GM12892 (cell line): ENCODE results near the gene PKDREJ.

Experiments used
- DNase-seq: peaks from one replicate; pipeline ENCODE4 v3.0.0; 2011; ENCODE audit not compliant: insufficient read length
- FAIRE-seq: peaks from 2 replicates; lab custom pipeline; 2011; peaks lifted over from hg19 to GRCh38; lab: Jason Lieb, UNC
- POLR2A ChIP-seq: IDR thresholded peaks from 2 replicates; pipeline ENCODE4 v1.6.1; 2011; ENCODE audit warnings: low read depth, low read length, control low read depth
- POLR2AphosphoS5 ChIP-seq: IDR thresholded peaks from 2 replicates; pipeline ENCODE4 v1.6.1; 2011; ENCODE audit warnings: low read depth, low read length, control low read depth
- TAF1 ChIP-seq: IDR thresholded peaks from 2 replicates; pipeline ENCODE4 v1.6.1; 2011; ENCODE audit warnings: low read depth, mild to moderate bottlenecking, control low read depth, low read length, borderline replicate concordance

The PKDREJ gene

GRCh38 chr22:46224898-46225290 lies 38.2 kb downstream of the PKDREJ start:
- FAIRE-seq, result no peak
- TF ChIP-seq TAF1 (no peak), POLR2A (no peak), POLR2AphosphoS5 (no peak)
- no peak for DNase-seq

DNA sequence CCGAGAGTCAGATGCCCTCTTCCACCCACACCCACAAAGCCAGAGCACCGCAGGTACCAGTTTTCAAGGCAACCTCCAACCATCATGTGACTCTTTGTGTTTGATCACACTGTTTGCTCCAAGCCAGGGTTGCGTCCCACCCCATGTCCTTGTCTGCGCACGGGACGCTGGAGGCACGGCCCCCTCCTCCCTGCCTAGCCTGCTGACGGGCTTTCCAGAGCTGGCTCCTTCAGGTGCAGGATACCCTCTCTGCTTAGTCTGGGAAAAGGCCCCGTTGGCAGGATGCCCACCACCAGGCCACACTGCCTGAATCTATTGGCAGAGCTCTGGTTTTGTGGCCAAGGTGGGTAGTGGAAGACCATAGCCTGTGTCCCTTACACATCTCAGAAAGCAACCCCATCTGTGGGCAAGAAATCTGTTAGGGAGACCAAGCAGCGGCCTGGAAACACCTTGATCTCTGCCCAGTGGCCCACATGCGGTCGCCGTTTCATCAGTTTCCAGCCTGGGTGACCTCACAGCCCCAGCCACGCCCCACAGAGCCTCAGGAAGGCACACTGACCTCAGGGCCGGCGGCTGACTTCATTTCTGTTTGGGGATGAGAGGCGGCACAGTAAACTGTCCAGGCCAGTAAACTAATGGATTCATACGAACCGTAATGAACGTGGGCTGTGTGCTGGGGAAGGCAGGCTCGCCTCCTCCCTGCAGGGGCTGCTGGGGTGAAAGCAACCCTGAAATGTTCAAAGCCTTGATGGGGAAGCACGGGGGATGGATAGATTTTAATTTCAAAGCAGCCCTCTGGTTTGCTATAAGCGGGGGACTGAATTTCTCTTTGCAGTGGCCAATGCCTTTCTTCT lies 38.9 kb downstream of the PKDREJ start:
- no peak for FAIRE-seq
- TF ChIP-seq POLR2A, result no peak
- no peak for DNase-seq

DNA sequence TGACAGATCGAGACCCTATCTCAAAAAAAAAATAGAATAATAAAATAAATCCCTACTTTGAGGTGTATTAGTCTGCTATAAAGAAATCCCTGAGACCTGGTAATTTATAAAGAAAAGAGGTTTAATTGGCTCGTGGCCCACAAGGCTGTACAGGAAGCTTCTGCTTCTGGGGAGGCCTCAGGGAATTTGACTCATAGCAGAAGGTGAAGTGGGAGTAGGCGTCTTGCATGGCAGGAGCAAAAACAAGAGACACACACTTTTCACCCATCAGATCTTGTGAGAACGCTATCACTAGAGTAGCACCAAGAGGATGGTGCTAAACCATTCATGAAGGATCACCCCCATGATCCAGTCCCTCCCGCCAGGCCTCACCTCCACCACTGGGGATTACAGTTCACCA lies 42.2 kb downstream of the PKDREJ start:
- FAIRE-seq, result no peak
- DNase-seq, result no peak

DNA sequence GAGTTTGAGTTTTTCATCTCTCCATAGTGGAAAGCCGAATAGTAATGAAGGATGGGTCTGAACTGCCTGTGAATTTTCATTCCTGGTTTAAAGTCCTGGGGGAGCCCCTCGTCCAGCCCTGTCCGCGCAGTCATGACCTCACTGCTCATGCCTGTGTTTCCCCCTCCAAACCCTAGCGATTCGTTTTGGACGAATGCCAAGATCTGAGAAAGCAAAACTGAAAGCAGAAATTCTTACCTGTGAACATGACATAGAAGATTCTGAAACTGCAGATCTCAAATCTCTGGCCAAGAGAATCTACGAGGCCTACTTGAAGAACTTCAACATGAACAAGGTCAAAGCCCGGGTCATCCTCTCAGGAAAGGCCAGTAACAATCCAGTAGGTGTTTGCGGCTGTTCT lies 43.5 kb downstream of the PKDREJ start:
- TF ChIP-seq TAF1 (no peak), POLR2AphosphoS5 (no peak), POLR2A (no peak)
- FAIRE-seq, result peak; percentile 27
- DNase-seq, result no peak

More for the DNA sequence above, 42.2 kb downstream of the PKDREJ start:
- TF ChIP-seq POLR2A, result no peak

GRCh38 chr22:46214616-46215015 lies 48.5 kb downstream of the PKDREJ start:
- TF ChIP-seq POLR2AphosphoS5, result no peak
- no peak for TF ChIP-seq TAF1
- no peak for TF ChIP-seq POLR2A
- no peak for FAIRE-seq

GRCh38 chr22:46214149-46214548 lies 49.0 kb downstream of the PKDREJ start:
- DNase-seq (no peak), FAIRE-seq (no peak)
- TF ChIP-seq POLR2A (no peak), TAF1 (no peak), POLR2AphosphoS5 (no peak)

More at GRCh38 chr22:46214616-46215015, 48.5 kb downstream of the PKDREJ start:
- DNase-seq, result no peak

DNA sequence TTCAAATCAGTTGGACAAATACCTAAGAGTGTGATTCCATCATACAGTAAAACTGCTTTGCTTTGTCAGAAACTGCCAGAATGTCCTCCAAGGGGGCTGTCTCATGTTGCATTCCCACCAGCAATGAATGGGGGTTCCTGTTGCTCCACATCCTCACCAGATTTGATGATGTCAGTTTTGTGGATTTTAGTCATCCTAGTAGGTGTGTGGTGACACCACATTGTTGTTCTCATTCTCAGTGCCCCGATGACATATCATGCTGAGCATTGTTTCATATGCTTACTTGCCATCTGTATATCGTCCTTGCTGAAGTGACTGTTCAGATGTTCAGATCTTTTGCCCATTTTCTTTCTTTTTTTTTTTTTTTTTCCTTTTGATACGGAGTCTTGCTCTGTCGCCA lies 50.1 kb downstream of the PKDREJ start:
- DNase-seq (no peak), FAIRE-seq (no peak)
- no peak for TF ChIP-seq POLR2AphosphoS5
- no peak for TF ChIP-seq TAF1
- TF ChIP-seq POLR2A, result no peak

DNA sequence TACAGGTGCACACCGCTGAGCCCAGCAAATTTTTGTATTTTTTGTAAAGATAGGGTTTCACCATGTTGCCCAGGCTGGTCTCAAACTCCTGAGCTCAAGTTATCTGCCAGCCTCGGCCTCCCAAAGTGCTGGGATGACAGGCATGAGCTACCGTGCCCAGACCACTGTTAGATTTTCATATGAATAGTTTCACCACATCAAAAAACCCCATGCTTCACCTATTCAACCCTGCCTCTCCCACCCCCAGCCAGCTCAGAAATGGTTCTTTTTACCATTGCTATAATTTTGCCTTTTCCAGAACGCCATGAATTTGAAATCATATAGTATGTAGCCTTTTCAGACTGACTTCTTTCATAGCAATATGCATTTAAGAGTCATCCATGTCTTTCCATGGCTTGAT lies 50.9 kb downstream of the PKDREJ start:
- no peak for DNase-seq
- TF ChIP-seq TAF1, result no peak
- FAIRE-seq, result no peak

- DNase-seq (no peak), FAIRE-seq (peak; percentile 65)
- no peak for TF ChIP-seq POLR2AphosphoS5
- no peak for TF ChIP-seq TAF1
- TF ChIP-seq POLR2A, result no peak
Observed at GRCh38 chr22:46209262-46209661, 53.9 kb downstream of the PKDREJ start.
